Measurements from ENCODE around the gene DUOXA1. TPM values are rescaled to one million over a fixed set of nuclear protein-coding genes. Genes with fewer than 3 reads are reported as not detected.
A peak's percentile ranks its signal among the peaks of the same experiment; 100 is the strongest.

DUOXA1 gene
- total and polyA plus RNA-seq, 9 of the 15 experiments (the other 6 are each of a cell fraction or from before 2014, with no cell fraction given): 0.17 to 0.74 (median 0.24) TPM; not detected in 6

DNA sequence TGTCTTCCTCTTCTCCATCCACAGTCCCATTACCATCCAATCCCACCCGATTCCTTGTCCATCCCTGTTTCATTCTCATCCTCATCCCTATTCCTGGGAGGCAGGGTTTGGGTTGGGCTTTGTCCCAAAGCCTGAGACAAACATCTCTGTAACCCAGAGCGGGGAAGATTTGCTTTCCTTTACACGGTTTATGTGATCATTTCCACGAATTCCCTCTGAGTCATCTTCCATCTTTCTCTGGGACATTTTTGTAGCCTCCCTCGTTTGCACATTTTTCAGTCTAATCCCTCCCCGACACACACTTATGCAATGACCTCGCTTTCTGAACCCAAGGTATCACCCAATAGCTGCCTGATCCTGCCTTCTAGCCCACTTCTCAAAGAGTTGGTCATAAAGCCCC lies 38.5 kb downstream of the DUOXA1 start (continued):
- TF ChIP-seq, protein P1, sequence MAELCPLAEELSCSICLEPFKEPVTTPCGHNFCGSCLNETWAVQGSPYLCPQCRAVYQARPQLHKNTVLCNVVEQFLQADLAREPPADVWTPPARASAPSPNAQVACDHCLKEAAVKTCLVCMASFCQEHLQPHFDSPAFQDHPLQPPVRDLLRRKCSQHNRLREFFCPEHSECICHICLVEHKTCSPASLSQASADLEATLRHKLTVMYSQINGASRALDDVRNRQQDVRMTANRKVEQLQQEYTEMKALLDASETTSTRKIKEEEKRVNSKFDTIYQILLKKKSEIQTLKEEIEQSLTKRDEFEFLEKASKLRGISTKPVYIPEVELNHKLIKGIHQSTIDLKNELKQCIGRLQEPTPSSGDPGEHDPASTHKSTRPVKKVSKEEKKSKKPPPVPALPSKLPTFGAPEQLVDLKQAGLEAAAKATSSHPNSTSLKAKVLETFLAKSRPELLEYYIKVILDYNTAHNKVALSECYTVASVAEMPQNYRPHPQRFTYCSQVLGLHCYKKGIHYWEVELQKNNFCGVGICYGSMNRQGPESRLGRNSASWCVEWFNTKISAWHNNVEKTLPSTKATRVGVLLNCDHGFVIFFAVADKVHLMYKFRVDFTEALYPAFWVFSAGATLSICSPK (IDR thresholded peaks at IDR 0.05; ENCODE audit: borderline replicate concordance): no peak
- TF ChIP-seq LEF1 (IDR thresholded peaks at IDR 0.05) (0 out of 2 replicates have a peak, but pooled peaks have one; percentile 13), ARID1B (IDR thresholded peaks at IDR 0.05) (peak; percentile 70), KDM1A (IDR thresholded peaks at IDR 0.05) (peak in 1 of 2 experiments; percentile 59; a peak in 2 of 4 replicates), JUND (IDR thresholded peaks at IDR 0.05; ENCODE audit: borderline replicate concordance, low read depth, low read length) (peak; percentile 82), JUND (tag; IDR thresholded peaks at IDR 0.05; ENCODE audit: borderline replicate concordance, low read depth, low read length) (peak; percentile 72; the same call in 1 of the 3 replicates), ZNF79 (CRISPR knock-in tag; IDR thresholded peaks at IDR 0.05; ENCODE audit: low read depth) (no peak), SIX5 (IDR thresholded peaks at IDR 0.05; ENCODE audit: borderline replicate concordance in 1 of 2, insufficient read depth in 1 of 2, low read depth in 1 of 2, low read length in 2 of 2) (no peak), JUNB (CRISPR knock-in tag; conservative IDR thresholded peaks at IDR 0.05) (no peak), ZSCAN29 (IDR thresholded peaks at IDR 0.05) (no peak), ZNF764 (CRISPR knock-in tag; IDR thresholded peaks at IDR 0.05; ENCODE audit: low read depth) (no peak), CEBPB (tag; IDR thresholded peaks at IDR 0.05) (peak; percentile 57; the same call in 1 of the 2 replicates), GMEB1 (CRISPR knock-in tag; IDR thresholded peaks at IDR 0.05) (no peak), ZNF134 (CRISPR knock-in tag; conservative IDR thresholded peaks at IDR 0.05) (no peak), HDAC8 (tag; IDR thresholded peaks at IDR 0.05) (no peak), EHMT2 (IDR thresholded peaks at IDR 0.05) (peak; percentile 56; the same call in 1 of the 2 replicates), RBM14 (IDR thresholded peaks at IDR 0.05; ENCODE audit: borderline replicate concordance, insufficient read depth, low read depth, low read length) (no peak), WHSC1 (IDR thresholded peaks at IDR 0.05; ENCODE audit: low read length) (no peak), NFXL1 (CRISPR knock-in tag; IDR thresholded peaks at IDR 0.05) (no peak), CC2D1A (IDR thresholded peaks at IDR 0.05) (peak; percentile 36; the same call in 1 of the 2 replicates), MIER1 (IDR thresholded peaks at IDR 0.05; ENCODE audit: low read depth) (no peak)
- TF ChIP-seq, protein P2, sequence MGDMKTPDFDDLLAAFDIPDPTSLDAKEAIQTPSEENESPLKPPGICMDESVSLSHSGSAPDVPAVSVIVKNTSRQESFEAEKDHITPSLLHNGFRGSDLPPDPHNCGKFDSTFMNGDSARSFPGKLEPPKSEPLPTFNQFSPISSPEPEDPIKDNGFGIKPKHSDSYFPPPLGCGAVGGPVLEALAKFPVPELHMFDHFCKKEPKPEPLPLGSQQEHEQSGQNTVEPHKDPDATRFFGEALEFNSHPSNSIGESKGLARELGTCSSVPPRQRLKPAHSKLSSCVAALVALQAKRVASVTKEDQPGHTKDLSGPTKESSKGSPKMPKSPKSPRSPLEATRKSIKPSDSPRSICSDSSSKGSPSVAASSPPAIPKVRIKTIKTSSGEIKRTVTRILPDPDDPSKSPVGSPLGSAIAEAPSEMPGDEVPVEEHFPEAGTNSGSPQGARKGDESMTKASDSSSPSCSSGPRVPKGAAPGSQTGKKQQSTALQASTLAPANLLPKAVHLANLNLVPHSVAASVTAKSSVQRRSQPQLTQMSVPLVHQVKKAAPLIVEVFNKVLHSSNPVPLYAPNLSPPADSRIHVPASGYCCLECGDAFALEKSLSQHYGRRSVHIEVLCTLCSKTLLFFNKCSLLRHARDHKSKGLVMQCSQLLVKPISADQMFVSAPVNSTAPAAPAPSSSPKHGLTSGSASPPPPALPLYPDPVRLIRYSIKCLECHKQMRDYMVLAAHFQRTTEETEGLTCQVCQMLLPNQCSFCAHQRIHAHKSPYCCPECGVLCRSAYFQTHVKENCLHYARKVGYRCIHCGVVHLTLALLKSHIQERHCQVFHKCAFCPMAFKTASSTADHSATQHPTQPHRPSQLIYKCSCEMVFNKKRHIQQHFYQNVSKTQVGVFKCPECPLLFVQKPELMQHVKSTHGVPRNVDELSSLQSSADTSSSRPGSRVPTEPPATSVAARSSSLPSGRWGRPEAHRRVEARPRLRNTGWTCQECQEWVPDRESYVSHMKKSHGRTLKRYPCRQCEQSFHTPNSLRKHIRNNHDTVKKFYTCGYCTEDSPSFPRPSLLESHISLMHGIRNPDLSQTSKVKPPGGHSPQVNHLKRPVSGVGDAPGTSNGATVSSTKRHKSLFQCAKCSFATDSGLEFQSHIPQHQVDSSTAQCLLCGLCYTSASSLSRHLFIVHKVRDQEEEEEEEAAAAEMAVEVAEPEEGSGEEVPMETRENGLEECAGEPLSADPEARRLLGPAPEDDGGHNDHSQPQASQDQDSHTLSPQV (IDR thresholded peaks at IDR 0.05): no peak
